AG04450 (cell line): ENCODE results near the gene DNAJC3. TPM values are rescaled to one million over a fixed set of nuclear protein-coding genes. Genes with fewer than 3 reads are reported as not detected.
A peak's percentile ranks its signal among the peaks of the same experiment; 100 is the strongest.

Experiments
- CTCF ChIA-PET: fragments of 300-600, 350-600 bp; formaldehyde crosslinking; extraction: SDS; loops from one replicate; lab custom pipeline; 2022; ENCODE audit warnings: antibody characterized with exemption, inconsistent platforms; lab: Charles Lee
- POLR2A ChIA-PET: fragments of 350-600 bp; formaldehyde crosslinking; extraction: SDS; loops from one replicate; lab custom pipeline; 2021; ENCODE audit warnings: antibody characterized with exemption, inconsistent platforms; lab: Yijun Ruan, JAX
- DNase-seq: peaks from one replicate; pipeline ENCODE4 v3.0.0-alpha.2; 2011; ENCODE audit warnings: low read depth, low spot score
- H3K27ac ChIP-seq: one replicate; pipeline ENCODE4 v1.5.1; 2012; ENCODE audit warnings: low read depth, low read length, control low read depth
- H3K27me3 ChIP-seq: one replicate; pipeline ENCODE4 v1.6.0; 2012; ENCODE audit warnings: low read length; ENCODE audit not compliant: control insufficient read depth, insufficient read depth
- H3K4me3 ChIP-seq: 2 replicates; pipeline ENCODE4 v1.5.1; 2011; ENCODE audit warnings: mild to moderate bottlenecking, low read depth, low read length, control low read depth
- H3K9me3 ChIP-seq: 2 replicates; pipeline ENCODE4 v1.5.1; 2012; ENCODE audit warnings: low read length; ENCODE audit not compliant: control insufficient read depth, insufficient read depth
- polyA minus RNA-seq: library from RNA; depleted of rRNA, polyadenylated mRNA; stranded (reverse); fragments of >200 nt; gene quantifications from 2 replicates; pipeline ENCODE4 v1.2.3, GENCODE V29; 2011; rRNA and poly(A)+ RNA removed
- polyA plus RNA-seq: library from polyadenylated mRNA; depleted of rRNA; stranded (reverse); fragments of >200 nt; gene quantifications from 2 replicates; pipeline ENCODE4 v1.2.3, GENCODE V29; 2011; rRNA removed
- TF ChIP-seq, protein P1 (sequence below): IDR thresholded peaks from 2 replicates; pipeline ENCODE4 v1.5.1; 2011; ENCODE audit warnings: low read depth, low read length, control low read depth, inconsistent platforms

DNAJC3 gene, protein sequence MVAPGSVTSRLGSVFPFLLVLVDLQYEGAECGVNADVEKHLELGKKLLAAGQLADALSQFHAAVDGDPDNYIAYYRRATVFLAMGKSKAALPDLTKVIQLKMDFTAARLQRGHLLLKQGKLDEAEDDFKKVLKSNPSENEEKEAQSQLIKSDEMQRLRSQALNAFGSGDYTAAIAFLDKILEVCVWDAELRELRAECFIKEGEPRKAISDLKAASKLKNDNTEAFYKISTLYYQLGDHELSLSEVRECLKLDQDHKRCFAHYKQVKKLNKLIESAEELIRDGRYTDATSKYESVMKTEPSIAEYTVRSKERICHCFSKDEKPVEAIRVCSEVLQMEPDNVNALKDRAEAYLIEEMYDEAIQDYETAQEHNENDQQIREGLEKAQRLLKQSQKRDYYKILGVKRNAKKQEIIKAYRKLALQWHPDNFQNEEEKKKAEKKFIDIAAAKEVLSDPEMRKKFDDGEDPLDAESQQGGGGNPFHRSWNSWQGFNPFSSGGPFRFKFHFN
- polyA plus RNA-seq, result 21.7 and 30.2 TPM in 2 replicates
- polyA minus RNA-seq, result 24.9 and 36.4 TPM in 2 replicates

DNA sequence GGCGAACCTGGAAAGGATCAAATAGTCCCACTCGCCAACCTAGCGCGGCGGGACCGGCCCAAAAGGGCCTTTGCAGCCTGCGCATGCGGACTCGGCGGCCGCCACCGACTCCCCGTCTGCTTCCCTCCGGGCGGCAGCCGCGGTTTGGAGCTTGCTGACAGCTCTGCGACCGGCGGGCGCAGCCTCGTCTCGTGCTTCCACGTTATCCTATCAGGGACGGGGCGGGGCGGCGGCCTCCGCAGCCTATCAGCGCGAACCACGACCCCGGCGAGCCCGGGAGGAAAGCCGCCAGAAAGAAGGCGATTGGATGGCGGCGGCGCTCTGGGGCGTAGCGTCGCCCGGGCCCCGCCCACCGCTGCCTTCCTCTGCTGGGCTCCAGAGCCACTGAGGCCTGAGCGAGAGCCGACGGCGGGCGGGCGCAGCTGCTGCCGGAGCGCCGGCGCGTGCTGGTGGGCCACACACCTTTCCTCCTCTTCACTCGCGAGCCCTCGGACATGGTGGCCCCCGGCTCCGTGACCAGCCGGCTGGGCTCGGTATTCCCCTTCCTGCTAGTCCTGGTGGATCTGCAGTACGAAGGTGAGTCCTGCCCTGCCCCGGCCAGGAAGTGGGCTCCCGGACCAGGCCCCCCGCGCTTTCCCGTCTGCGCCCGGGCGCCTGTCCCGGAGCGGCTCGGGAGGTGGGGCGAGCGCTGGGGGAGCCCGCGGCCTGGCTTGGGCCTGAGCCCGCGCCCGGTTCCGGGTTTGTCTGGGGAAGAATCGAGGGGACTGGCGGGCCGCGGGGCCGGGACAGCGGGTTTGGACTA lies at the start of gene DNAJC3:
DNAJC3 (plus strand) TSS at position 378 of the 802 bp plus-strand sequence; CDS start at position 495, 117 bp downstream.
- ChIA-PET POLR2A (interaction anchor here (0.5 to 1.6 kb wide), 13 partner anchors 8 to 376 kb away, joined by 3 to 23 read pairs (median 5); partner anchors contain the start of genes DZIP1 and UGGT2), CTCF (interaction anchor here (0.6 to 1.3 kb wide), 3 partner anchors 16 to 157 kb away, joined by 3 to 7 read pairs (median 3); no protein-coding TSS in a partner anchor)
- Histone ChIP-seq H3K4me3 (peak within 1 kb of the TSS; percentile 88), H3K27me3 (no peaks in the 10 kb centered on the region), H3K9me3 (no peaks in the 10 kb centered on the region), H3K27ac (peak within 1 kb of the TSS; percentile 80)
- TF ChIP-seq, protein P1, sequence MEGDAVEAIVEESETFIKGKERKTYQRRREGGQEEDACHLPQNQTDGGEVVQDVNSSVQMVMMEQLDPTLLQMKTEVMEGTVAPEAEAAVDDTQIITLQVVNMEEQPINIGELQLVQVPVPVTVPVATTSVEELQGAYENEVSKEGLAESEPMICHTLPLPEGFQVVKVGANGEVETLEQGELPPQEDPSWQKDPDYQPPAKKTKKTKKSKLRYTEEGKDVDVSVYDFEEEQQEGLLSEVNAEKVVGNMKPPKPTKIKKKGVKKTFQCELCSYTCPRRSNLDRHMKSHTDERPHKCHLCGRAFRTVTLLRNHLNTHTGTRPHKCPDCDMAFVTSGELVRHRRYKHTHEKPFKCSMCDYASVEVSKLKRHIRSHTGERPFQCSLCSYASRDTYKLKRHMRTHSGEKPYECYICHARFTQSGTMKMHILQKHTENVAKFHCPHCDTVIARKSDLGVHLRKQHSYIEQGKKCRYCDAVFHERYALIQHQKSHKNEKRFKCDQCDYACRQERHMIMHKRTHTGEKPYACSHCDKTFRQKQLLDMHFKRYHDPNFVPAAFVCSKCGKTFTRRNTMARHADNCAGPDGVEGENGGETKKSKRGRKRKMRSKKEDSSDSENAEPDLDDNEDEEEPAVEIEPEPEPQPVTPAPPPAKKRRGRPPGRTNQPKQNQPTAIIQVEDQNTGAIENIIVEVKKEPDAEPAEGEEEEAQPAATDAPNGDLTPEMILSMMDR, result no peak
- peak; percentile 92 for DNase-seq

DNA sequence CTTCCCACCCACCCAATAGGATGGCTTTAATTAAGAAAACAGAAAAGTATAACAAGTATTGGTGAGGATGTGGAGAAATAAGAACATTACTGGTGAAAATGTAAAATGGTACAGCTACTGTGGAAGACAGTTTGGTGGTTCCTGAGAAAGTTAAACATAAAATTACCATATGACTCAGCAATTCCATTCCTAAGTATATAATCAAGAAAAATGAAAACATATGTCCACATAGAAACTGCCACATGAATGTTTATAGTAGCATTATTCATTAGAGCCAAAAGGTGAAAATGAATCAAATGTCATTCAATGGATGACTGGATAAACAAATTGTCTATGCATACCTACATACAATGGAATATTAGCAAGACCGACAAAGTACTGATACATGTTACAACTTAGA lies 49.3 kb upstream of the DNAJC3 start:
- H3K27me3 ChIP-seq, result no peaks in the 10 kb centered on the region
- H3K9me3 ChIP-seq, result 0 out of 2 replicates have a peak, but pooled peaks cover 3% of the 10 kb centered on the region
- no peak for DNase-seq
- no peak overlapping the region for H3K4me3 ChIP-seq
- no peak overlapping the region for H3K27ac ChIP-seq
- ChIA-PET POLR2A (interaction anchor here (1.0 to 2.1 kb wide), 2 partner anchors 14 to 17 kb away, joined by 3 to 6 read pairs; partner anchors contain the start of gene DZIP1), CTCF (interaction anchor here (1.2 to 10.1 kb wide), 3 partner anchors 8 to 207 kb away, joined by 3 to 266 read pairs (median 103); no protein-coding TSS in a partner anchor)
- TF ChIP-seq, protein P1, result no peak

DNA sequence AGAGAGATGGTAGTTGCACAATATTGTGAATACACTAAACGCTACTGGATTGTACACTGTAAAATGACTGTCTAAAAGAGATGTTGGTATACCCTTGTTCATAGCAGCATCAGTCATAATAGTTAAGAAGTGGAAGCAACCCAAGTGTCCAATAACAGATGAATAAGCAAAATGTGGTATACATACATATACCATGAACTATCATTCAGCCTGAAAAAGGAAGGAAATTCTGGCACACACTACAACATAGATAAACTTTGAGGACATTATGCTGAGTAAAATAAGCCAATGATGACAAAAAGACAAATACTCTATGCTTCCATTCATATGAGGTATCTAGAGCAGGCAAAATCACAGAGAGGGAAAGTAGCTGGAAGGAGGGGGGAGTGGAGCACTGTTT lies 48.5 kb upstream of the DNAJC3 start:
- Histone ChIP-seq H3K4me3 (no peak overlapping the region), H3K9me3 (0 out of 2 replicates have a peak, but pooled peaks cover 3% of the 10 kb centered on the region), H3K27me3 (no peaks in the 10 kb centered on the region), H3K27ac (no peak overlapping the region)
- CTCF ChIA-PET, result interaction anchor here (10.1 kb wide), 1 partner anchor 206 kb away, joined by 266 read pairs; no protein-coding TSS in a partner anchor
- POLR2A ChIA-PET, result no interaction called here
- DNase-seq, result no peak
- TF ChIP-seq, protein P1, result no peak

DNA sequence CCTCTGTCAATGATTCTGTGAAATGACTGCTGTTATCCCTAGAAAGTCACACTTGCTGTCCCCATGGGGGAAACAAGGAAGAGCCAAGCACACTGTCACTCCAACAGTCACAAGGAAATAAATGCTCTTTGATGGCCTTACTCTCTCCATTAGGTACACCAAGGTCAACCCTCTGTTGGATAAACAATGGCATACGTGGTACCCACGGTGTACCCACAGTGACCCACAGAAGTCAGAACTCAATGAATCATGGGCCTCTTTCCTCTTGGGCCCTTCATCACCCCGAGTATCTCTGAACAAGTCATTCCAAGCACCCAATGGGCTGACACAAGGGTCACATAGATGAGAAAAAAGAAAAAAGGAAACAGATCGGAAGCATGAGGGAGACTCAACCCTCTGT lies 47.9 kb upstream of the DNAJC3 start:
- ChIA-PET CTCF (interaction anchor here (10.1 kb wide), 1 partner anchor 205 kb away, joined by 266 read pairs; no protein-coding TSS in a partner anchor), POLR2A (no interaction called here)
- no peaks in the 10 kb centered on the region for H3K27me3 ChIP-seq
- no peak for DNase-seq
- TF ChIP-seq, protein P1, result no peak
- 0 out of 2 replicates have a peak, but pooled peaks cover 3% of the 10 kb centered on the region for H3K9me3 ChIP-seq
- no peak overlapping the region for H3K4me3 ChIP-seq
- H3K27ac ChIP-seq, result no peak overlapping the region
